CD4-positive, alpha-beta T cell treated with Interleukin-10 for 1 hour (primary cell): ENCODE data around the gene TRMT61A.
"Not testable (repeated sequence)": the region's sequence is repeated elsewhere in the genome, so short reads cannot be mapped to it uniquely, and the experiment has no call there.

Experiments used
- DNase-seq: peaks from one replicate; pipeline ENCODE4 v3.0.0-alpha.2; 2020

TRMT61A gene

GRCh38 chr14:103509864-103510723, 18.9 kb upstream of the TRMT61A start:
- DNase-seq, result no peak

GRCh38 chr14:103510724-103511693, 18.0 kb upstream of the TRMT61A start:
- DNase-seq, result no peak

- DNase-seq, result not testable (repeated sequence)
Measured at GRCh38 chr14:103512180-103512579, 16.8 kb upstream of the TRMT61A start.

GRCh38 chr14:103512701-103513611, 16.0 kb upstream of the TRMT61A start:
- DNase-seq, result no peak

- no peak for DNase-seq
Measured at GRCh38 chr14:103514596-103515421, 14.2 kb upstream of the TRMT61A start.

GRCh38 chr14:103516426-103517173, 12.4 kb upstream of the TRMT61A start:
- DNase-seq, result no peak

- no peak for DNase-seq
Measured at GRCh38 chr14:103517174-103517566, 11.8 kb upstream of the TRMT61A start.

GRCh38 chr14:103517721-103518421, 11.1 kb upstream of the TRMT61A start:
- no peak for DNase-seq

- DNase-seq, result peak; percentile 65
Measured at GRCh38 chr14:103518422-103519042, 10.5 kb upstream of the TRMT61A start.

GRCh38 chr14:103519043-103519836, 9.8 kb upstream of the TRMT61A start:
- DNase-seq, result no peak

- no peak for DNase-seq
Measured at GRCh38 chr14:103519837-103520212, 9.2 kb upstream of the TRMT61A start.

GRCh38 chr14:103520269-103520656, 8.7 kb upstream of the TRMT61A start:
- DNase-seq, result no peak

GRCh38 chr14:103520657-103521437, 8.1 kb upstream of the TRMT61A start:
- peak; percentile 81 for DNase-seq

GRCh38 chr14:103521438-103521950, 7.5 kb upstream of the TRMT61A start:
- DNase-seq, result peak; percentile 22

- peak; percentile 22 for DNase-seq
Measured at GRCh38 chr14:103521951-103522563, 6.9 kb upstream of the TRMT61A start.

- DNase-seq, result peak; percentile 39
Measured at GRCh38 chr14:103522649-103523574, 6.1 kb upstream of the TRMT61A start, which contains the start of gene CKB. CKB (minus strand) TSS chr14:103522830; CDS start chr14:103522493, 337 bp downstream.
